Hepatocyte (in vitro differentiated cells): ENCODE data around the gene FN3K. TPM values are rescaled to one million over a fixed set of nuclear protein-coding genes. Genes with fewer than 3 reads are reported as not detected.

Experiments
- DNase-seq: peaks from one replicate; pipeline ENCODE4 v3.0.0-alpha.2; 2016; ENCODE audit warnings: low spot score
- H2AFZ ChIP-seq: fragments of 200-600 bp; sonication (generic); 2 replicates; pipeline ENCODE4 v1.6.0; 2016; ENCODE audit warnings: antibody characterized with exemption, mild to moderate bottlenecking
- H3K27ac ChIP-seq: fragments of 200-600 bp; sonication (generic); 2 replicates; pipeline ENCODE4 v1.5.1; 2016; ENCODE audit warnings: mild to moderate bottlenecking
- H3K27me3 ChIP-seq: fragments of 200-600 bp; sonication (generic); 2 replicates; pipeline ENCODE4 v1.6.1; 2016
- H3K36me3 ChIP-seq: fragments of 200-600 bp; sonication (generic); replicated peaks from 2 replicates; pipeline ENCODE4 v1.5.1; 2016; ENCODE audit warnings: low read depth; ENCODE audit not compliant: insufficient read depth
- H3K4me1 ChIP-seq: fragments of 200-600 bp; sonication (generic); 2 replicates; pipeline ENCODE4 v1.5.1; 2016; ENCODE audit warnings: mild to moderate bottlenecking, moderate library complexity; ENCODE audit not compliant: insufficient read depth
- H3K4me2 ChIP-seq: fragments of 200-600 bp; sonication (generic); 2 replicates; pipeline ENCODE4 v1.6.0; 2016
- H3K4me3 ChIP-seq: fragments of 200-600 bp; sonication (generic); 2 replicates; pipeline ENCODE4 v1.5.1; 2016; ENCODE audit warnings: mild to moderate bottlenecking
- H3K79me2 ChIP-seq: fragments of 200-600 bp; sonication (generic); 2 replicates; pipeline ENCODE4 v1.6.0; 2017; ENCODE audit warnings: mild to moderate bottlenecking
- H3K9me2 ChIP-seq: fragments of 200-600 bp; sonication (generic); replicated peaks from 2 replicates; pipeline ENCODE4 v1.6.0; 2017; ENCODE audit warnings: mild to moderate bottlenecking; ENCODE audit not compliant: insufficient read depth
- H3K9me3 ChIP-seq: fragments of 200-600 bp; sonication (generic); 2 replicates; pipeline ENCODE4 v1.5.1; 2016; ENCODE audit warnings: low read depth, mild to moderate bottlenecking
- H4K20me1 ChIP-seq: fragments of 200-600 bp; sonication (generic); 2 replicates; pipeline ENCODE4 v1.6.0; 2016; ENCODE audit warnings: mild to moderate bottlenecking; ENCODE audit not compliant: insufficient read depth, poor library complexity, severe bottlenecking
- CTCF ChIP-seq: fragments of 200-600 bp; sonication (generic); IDR thresholded peaks from 2 replicates; pipeline ENCODE4 v1.5.1; 2016; ENCODE audit warnings: antibody characterized with exemption, mild to moderate bottlenecking; ENCODE audit not compliant: poor library complexity
- EZH2 ChIP-seq: fragments of 200-600 bp; sonication (generic); IDR thresholded peaks from 2 replicates; pipeline ENCODE4 v1.6.1; 2016; ENCODE audit warnings: antibody characterized with exemption, mild to moderate bottlenecking, borderline replicate concordance
- EZH2phosphoT487 ChIP-seq: fragments of 200-600 bp; sonication (generic); IDR thresholded peaks from one replicate; pipeline ENCODE4 v1.6.1; 2018; ENCODE audit warnings: antibody characterized with exemption, mild to moderate bottlenecking, low read depth, moderate library complexity; ENCODE audit not compliant: unreplicated experiment, severe bottlenecking
- WGBS: methylation state at CpG from one replicate; pipeline ENCODE4 v1.1.6; 2016; ENCODE audit warnings: low lambda C conversion rate; ENCODE audit errors: missing lambda C conversion rate; 5-methylcytosine and 5-hydroxymethylcytosine counted together
- polyA plus RNA-seq: library from polyadenylated mRNA; unstranded; fragments of >200 nt; fragmentation: Nextera tagmentation; extraction: Ambion mirVana; gene quantifications from 2 replicates; pipeline ENCODE4 v1.2.1, GENCODE V29; 2016
- total RNA-seq: library from RNA; depleted of rRNA; stranded (reverse); fragments of >200 nt; gene quantifications from 2 replicates; pipeline ENCODE4 v1.2.3, GENCODE V29; 2014

Gene FN3K
- total and polyA plus RNA-seq, 2 experiments from 2014 or later, result 13.7 to 17.3 TPM

- no peaks in the 10 kb centered on the region for H4K20me1 ChIP-seq
- WGBS, result 96% methylated on average over 10 of the region's 10 CpGs
- no peak for DNase-seq
- H3K4me2 ChIP-seq, result no peak overlapping the region
- H3K27me3 ChIP-seq, result no peaks in the 10 kb centered on the region
- H3K4me1 ChIP-seq, result peaks cover 4% of the 10 kb centered on the region
- no peaks in the 10 kb centered on the region for H3K36me3 ChIP-seq
- no peaks in the 10 kb centered on the region for H3K9me2 ChIP-seq
- TF ChIP-seq EZH2 (no peak), CTCF (no peak), EZH2phosphoT487 (no peak)
- H3K27ac ChIP-seq, result no peak overlapping the region
- H3K4me3 ChIP-seq, result no peak overlapping the region
- H2AFZ ChIP-seq, result no peak overlapping the region
- H3K9me3 ChIP-seq, result no peaks in the 10 kb centered on the region
- H3K79me2 ChIP-seq, result no peaks in the 10 kb centered on the region
Observed at GRCh38 chr17:82786427-82786826, 51.0 kb downstream of the FN3K start.

- Histone ChIP-seq H3K27ac (no peak overlapping the region), H3K4me3 (no peak overlapping the region), H3K9me3 (no peaks in the 10 kb centered on the region), H2AFZ (no peak overlapping the region), H3K36me3 (no peaks in the 10 kb centered on the region), H4K20me1 (no peaks in the 10 kb centered on the region), H3K4me1 (peaks cover under 1% of the 10 kb centered on the region), H3K4me2 (no peak overlapping the region), H3K9me2 (no peaks in the 10 kb centered on the region), H3K27me3 (no peaks in the 10 kb centered on the region), H3K79me2 (no peaks in the 10 kb centered on the region)
- TF ChIP-seq CTCF (no peak), EZH2 (no peak), EZH2phosphoT487 (no peak)
- no peak for DNase-seq
- 88% methylated on average over 26 of the region's 27 CpGs for WGBS
Observed at GRCh38 chr17:82787081-82787848, 51.9 kb downstream of the FN3K start.

- no peaks in the 10 kb centered on the region for H3K9me2 ChIP-seq
- no peak overlapping the region for H3K4me2 ChIP-seq
- no peak overlapping the region for H3K27ac ChIP-seq
- H3K36me3 ChIP-seq, result no peaks in the 10 kb centered on the region
- no peaks in the 10 kb centered on the region for H3K27me3 ChIP-seq
- no peaks in the 10 kb centered on the region for H4K20me1 ChIP-seq
- WGBS, result 87% methylated on average over 18 of the region's 18 CpGs
- no peaks in the 10 kb centered on the region for H3K9me3 ChIP-seq
- no peaks in the 10 kb centered on the region for H3K79me2 ChIP-seq
- no peak for DNase-seq
- H2AFZ ChIP-seq, result no peak overlapping the region
- peaks cover 3% of the 10 kb centered on the region for H3K4me1 ChIP-seq
- TF ChIP-seq EZH2, result no peak
- H3K4me3 ChIP-seq, result no peak overlapping the region
Observed at GRCh38 chr17:82788206-82789001, 53.0 kb downstream of the FN3K start.

- no peak for DNase-seq
- peaks cover 11% of the 10 kb centered on the region for H3K4me1 ChIP-seq
- 98% methylated on average over 19 of the region's 19 CpGs for WGBS
- no peaks in the 10 kb centered on the region for H3K36me3 ChIP-seq
- H3K9me2 ChIP-seq, result no peaks in the 10 kb centered on the region
- no peaks in the 10 kb centered on the region for H3K9me3 ChIP-seq
- H4K20me1 ChIP-seq, result no peaks in the 10 kb centered on the region
- no peak overlapping the region for H2AFZ ChIP-seq
- H3K27me3 ChIP-seq, result no peaks in the 10 kb centered on the region
- no peak for TF ChIP-seq CTCF
- TF ChIP-seq EZH2, result no peak
- no peak for TF ChIP-seq EZH2phosphoT487
- H3K79me2 ChIP-seq, result no peaks in the 10 kb centered on the region
- H3K27ac ChIP-seq, result no peak overlapping the region
- H3K4me2 ChIP-seq, result no peak overlapping the region
- H3K4me3 ChIP-seq, result no peak overlapping the region
Observed at GRCh38 chr17:82789051-82789592, 53.7 kb downstream of the FN3K start.
